OCI-LY3 (cell line): ENCODE measurements around the gene SLC24A2.

ENCODE experiments used
- H2AFZ ChIP-seq: fragments of 200-600, 300-600 bp; shearing (Covaris generic); 2 replicates; pipeline ENCODE4 v1.6.0; 2014; ENCODE audit warnings: antibody characterized with exemption, low read depth, low read length
- H3K27ac ChIP-seq: fragments of 200-600, 300-600 bp; sonication (generic); 2 replicates; pipeline ENCODE4 v1.5.1; 2014; ENCODE audit warnings: mild to moderate bottlenecking, low read length, moderate library complexity, mixed read lengths
- H3K27me3 ChIP-seq: fragments of 200-600, 300-600 bp; sonication (generic); 2 replicates; pipeline ENCODE4 v1.6.1; 2014; ENCODE audit warnings: low read depth, low read length, mixed read lengths
- H3K36me3 ChIP-seq: fragments of 200-600, 300-600 bp; sonication (generic); replicated peaks from 2 replicates; pipeline ENCODE3; 2014; ENCODE audit warnings: low read depth, low read length, mixed read lengths
- H3K4me1 ChIP-seq: fragments of 300-600, 200-600 bp; sonication (generic); 2 replicates; pipeline ENCODE4 v1.6.1; 2014; ENCODE audit warnings: low read length, mixed read lengths
- H3K4me2 ChIP-seq: fragments of 200-600, 300-600 bp; sonication (generic); 2 replicates; pipeline ENCODE4 v1.6.1; 2014; ENCODE audit warnings: low read length, mixed read lengths
- H3K4me3 ChIP-seq: fragments of 300-600, 200-600 bp; sonication (generic); 2 replicates; pipeline ENCODE4 v1.5.1; 2014; ENCODE audit warnings: antibody characterized with exemption, mild to moderate bottlenecking, low read length, moderate library complexity
- H3K79me2 ChIP-seq: fragments of 300-600, 200-600 bp; shearing (Covaris generic); 2 replicates; pipeline ENCODE4 v1.6.1; 2014; ENCODE audit warnings: mild to moderate bottlenecking, low read length, mixed read lengths
- H3K9ac ChIP-seq: fragments of 300-600, 200-600 bp; shearing (Covaris generic); 2 replicates; pipeline ENCODE4 v1.6.0; 2014; ENCODE audit warnings: mild to moderate bottlenecking, low read length, moderate library complexity
- H3K9me3 ChIP-seq: fragments of 200-600, 300-600 bp; shearing (Covaris generic); 2 replicates; pipeline ENCODE4 v1.6.1; 2014; ENCODE audit warnings: low read length, mixed read lengths; ENCODE audit not compliant: insufficient read depth
- H4K20me1 ChIP-seq: fragments of 200-600, 300-600 bp; sonication (generic); 2 replicates; pipeline ENCODE4 v1.6.1; 2016; ENCODE audit warnings: low read length, mixed read lengths; ENCODE audit not compliant: insufficient read depth
- CTCF ChIP-seq: fragments of 200-600, 300-600 bp; sonication (generic); IDR thresholded peaks from 2 replicates; pipeline ENCODE4 v1.5.1; 2014; ENCODE audit warnings: antibody characterized with exemption, low read length, low read depth
- EZH2phosphoT487 ChIP-seq: fragments of 200-600 bp; shearing (Covaris generic); IDR thresholded peaks from 2 replicates; pipeline ENCODE4 v1.6.1; 2018; ENCODE audit warnings: antibody characterized with exemption, mixed run types, low read depth

SLC24A2 gene

GRCh38 chr9:19800884-19801283 lies 12.0 kb upstream of the SLC24A2 start:
- Histone ChIP-seq H3K4me3 (no peak overlapping the region), H3K4me1 (no peaks in the 10 kb centered on the region), H3K36me3 (no peaks in the 10 kb centered on the region), H3K9me3 (no peaks in the 10 kb centered on the region), H3K4me2 (no peak overlapping the region), H3K9ac (no peak overlapping the region), H4K20me1 (no peaks in the 10 kb centered on the region), H3K27me3 (peaks cover 8% of the 10 kb centered on the region; the same call in 1 of the 2 replicates), H2AFZ (no peak overlapping the region), H3K79me2 (no peaks in the 10 kb centered on the region), H3K27ac (no peak overlapping the region)
- no peak for TF ChIP-seq EZH2phosphoT487
- TF ChIP-seq CTCF, result no peak

- H3K27me3 ChIP-seq, result peaks cover 8% of the 10 kb centered on the region; the same call in 1 of the 2 replicates
- H2AFZ ChIP-seq, result no peak overlapping the region
- H3K4me3 ChIP-seq, result no peak overlapping the region
- H3K79me2 ChIP-seq, result no peaks in the 10 kb centered on the region
- no peak for TF ChIP-seq CTCF
- no peak for TF ChIP-seq EZH2phosphoT487
- no peak overlapping the region for H3K27ac ChIP-seq
- H3K36me3 ChIP-seq, result no peaks in the 10 kb centered on the region
- no peaks in the 10 kb centered on the region for H3K9me3 ChIP-seq
- H3K9ac ChIP-seq, result no peak overlapping the region
- H3K4me2 ChIP-seq, result no peak overlapping the region
- no peaks in the 10 kb centered on the region for H3K4me1 ChIP-seq
- H4K20me1 ChIP-seq, result no peaks in the 10 kb centered on the region
Measured at GRCh38 chr9:19799784-19800183, 10.9 kb upstream of the SLC24A2 start.

- no peaks in the 10 kb centered on the region for H3K9me3 ChIP-seq
- no peaks in the 10 kb centered on the region for H4K20me1 ChIP-seq
- no peaks in the 10 kb centered on the region for H3K79me2 ChIP-seq
- no peaks in the 10 kb centered on the region for H3K27me3 ChIP-seq
- no peak overlapping the region for H3K27ac ChIP-seq
- H3K36me3 ChIP-seq, result no peaks in the 10 kb centered on the region
- TF ChIP-seq CTCF (no peak), EZH2phosphoT487 (no peak)
- no peak overlapping the region for H3K9ac ChIP-seq
- no peak overlapping the region for H2AFZ ChIP-seq
- H3K4me1 ChIP-seq, result no peaks in the 10 kb centered on the region
- H3K4me2 ChIP-seq, result no peak overlapping the region
- no peak overlapping the region for H3K4me3 ChIP-seq
Measured at GRCh38 chr9:19788152-19788551, 685 bp downstream of the SLC24A2 start.

GRCh38 chr9:19787672-19788071 lies 1.2 kb downstream of the SLC24A2 start:
- no peak overlapping the region for H3K4me2 ChIP-seq

More at GRCh38 chr9:19787672-19788071, 1.2 kb downstream of the SLC24A2 start:
- Histone ChIP-seq H3K4me3 (no peak overlapping the region), H3K27me3 (no peaks in the 10 kb centered on the region), H3K9ac (no peak overlapping the region), H3K9me3 (no peaks in the 10 kb centered on the region), H2AFZ (no peak overlapping the region), H3K4me1 (no peaks in the 10 kb centered on the region), H3K27ac (no peak overlapping the region), H4K20me1 (no peaks in the 10 kb centered on the region), H3K36me3 (no peaks in the 10 kb centered on the region), H3K79me2 (no peaks in the 10 kb centered on the region)
- TF ChIP-seq CTCF, result no peak
- no peak for TF ChIP-seq EZH2phosphoT487
